ENCODE data around the gene PTGIR.

Gene PTGIR

DNA sequence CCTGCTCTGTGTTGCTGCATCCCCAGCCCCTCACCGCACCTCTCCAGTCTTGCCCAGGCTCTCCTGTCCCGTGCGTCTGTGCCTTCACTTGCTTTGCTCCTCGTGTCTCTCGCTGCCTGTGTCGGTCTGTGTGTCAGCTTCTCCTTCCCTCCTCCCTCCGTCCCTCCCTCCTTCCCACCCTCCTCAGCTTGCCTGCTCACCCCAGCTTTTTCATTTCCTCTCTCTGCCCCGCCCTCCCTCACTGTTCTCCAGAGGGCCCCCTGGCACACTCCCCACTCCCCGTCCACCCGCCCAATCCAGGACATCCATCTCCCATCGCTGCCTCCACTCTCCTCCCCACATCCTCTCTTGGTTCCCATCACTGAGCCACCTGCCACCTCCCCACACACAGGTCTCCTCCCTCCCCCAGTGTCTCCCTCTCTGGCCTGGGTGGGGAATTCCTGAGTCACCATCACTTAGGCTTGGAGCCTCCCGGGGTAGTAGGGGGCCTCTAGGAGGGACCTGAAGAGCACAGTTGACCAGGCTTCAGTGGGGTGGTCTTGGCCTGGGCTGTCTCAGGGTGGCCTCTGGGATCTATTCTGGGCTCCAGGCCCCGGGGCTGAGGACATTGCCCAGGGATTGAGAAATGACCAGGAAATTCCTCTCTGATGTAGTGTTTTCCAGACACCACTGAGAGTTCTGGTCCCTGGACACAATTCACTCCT lies at the start of gene PTGIR:
Gene PTGIR, minus strand, starts transcription at position 132 of the 704 bp plus-strand sequence. CDS start 864 bp downstream, outside the sequence.
- no peak for DNase-seq

DNA sequence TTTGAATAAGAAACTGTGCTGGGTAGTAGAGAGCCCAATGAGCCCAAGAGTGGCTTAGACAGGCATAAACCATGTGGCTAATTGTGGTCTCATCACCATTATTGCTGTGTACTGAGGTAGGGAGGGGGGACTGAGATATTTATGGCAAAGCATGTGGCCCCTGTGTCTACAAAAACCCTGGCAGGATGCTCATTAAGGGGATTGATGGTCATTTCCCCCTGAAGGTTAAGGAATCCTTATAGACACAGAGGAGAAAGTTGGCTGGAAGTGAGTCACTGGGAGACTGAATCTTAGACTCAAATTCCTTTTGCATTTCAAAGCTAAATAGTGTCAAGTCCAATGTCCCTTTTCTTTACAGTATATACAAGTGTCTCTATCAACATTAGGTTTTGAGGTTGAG lies 45.9 kb upstream of the PTGIR start:
- no peak for DNase-seq

DNA sequence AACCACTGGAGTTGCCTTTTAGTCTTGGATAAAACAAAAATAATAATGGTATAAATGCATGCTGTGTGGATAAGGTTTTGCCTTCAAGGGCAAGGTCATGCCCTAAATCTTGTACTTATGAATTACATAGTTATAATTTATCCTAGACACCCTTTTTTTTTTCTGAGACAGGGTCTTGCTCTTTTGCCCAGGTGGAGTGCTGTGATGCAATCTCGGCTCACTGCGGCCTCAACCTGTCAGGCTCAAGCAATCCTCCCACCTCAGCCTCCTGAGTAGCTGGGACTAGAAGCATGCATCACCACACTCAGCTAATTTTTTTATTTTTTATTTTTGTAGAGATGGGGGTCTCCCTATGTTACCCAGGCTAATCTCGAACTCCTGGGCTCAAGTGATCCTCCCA lies 43.8 kb upstream of the PTGIR start:
- DNase-seq = no peak

- DNase-seq = no peak
Observed at GRCh38 chr19:46665072-46665471, 40.2 kb upstream of the PTGIR start.

DNA sequence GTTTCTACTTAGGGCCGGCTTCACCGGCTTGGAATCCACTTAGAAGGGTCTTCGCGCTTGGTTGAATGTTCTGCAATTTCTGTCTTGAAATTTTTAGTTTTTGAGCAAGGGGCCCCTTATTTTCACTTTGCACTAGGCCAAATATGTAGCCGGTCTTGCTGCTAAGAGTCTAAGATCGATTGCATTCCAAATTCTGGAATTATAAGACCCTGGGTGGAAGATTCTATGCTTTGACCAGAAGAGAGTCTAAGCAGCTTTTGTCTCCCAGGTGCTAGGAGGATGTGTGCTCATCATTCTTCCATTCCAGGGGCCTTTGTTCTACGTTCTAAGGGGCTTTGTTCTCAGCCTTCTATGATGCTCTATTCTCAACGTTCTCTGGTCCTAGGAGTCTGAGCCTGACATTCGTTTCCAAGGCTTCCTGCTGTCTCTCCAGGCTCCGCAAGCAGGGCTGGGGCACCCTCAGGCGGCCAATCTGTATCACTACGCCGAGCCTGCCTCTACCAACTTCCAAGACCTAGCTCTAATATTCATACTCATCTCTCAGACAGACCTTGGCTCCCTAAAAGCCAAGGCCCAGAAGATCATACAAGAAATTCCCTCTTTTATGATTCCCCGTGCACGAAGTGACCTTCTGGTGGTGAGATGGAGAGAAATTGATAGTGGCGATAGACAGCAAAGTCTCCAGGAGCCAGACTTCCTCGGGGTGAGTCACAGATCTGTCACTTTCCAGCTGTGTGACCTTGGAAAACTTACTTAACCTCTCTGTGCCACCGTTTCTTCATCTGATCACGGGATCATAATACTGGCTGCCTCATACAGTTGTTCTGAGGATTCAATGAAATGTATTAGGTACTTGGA lies 37.1 kb upstream of the PTGIR start:
- DNase-seq = peak; percentile 73

GRCh38 chr19:46661020-46661731 lies 36.3 kb upstream of the PTGIR start, which contains the start of gene DACT3:
TSS of gene DACT3 (minus strand) at chr19:46661182. CDS start at chr19:46661064, 118 bp downstream.
- DNase-seq = peak; percentile 100

DNA sequence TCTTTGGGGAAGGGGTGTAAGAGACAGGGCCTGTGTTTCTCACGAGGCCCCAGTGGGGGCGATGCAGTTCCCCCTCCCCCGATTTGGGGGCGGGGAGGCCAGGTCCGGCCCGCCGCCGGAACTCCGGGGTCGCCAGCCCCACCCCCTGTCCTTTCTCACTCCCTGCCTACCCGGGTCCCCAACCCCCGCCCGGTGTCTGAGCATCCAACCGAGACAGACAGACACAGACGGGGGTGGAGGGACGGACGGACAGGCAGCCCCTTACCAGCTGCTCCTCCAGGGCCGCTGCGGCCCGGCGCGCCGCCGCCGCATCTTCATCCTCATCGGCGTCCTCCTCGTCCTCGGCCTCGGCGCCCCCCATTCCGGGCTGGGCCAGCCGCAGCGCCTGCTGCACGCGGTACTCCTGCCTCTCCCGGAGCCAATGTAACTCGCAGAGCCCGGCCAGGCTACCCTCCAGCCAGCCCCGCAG lies 35.7 kb upstream of the PTGIR start:
- DNase-seq = no peak

DNA sequence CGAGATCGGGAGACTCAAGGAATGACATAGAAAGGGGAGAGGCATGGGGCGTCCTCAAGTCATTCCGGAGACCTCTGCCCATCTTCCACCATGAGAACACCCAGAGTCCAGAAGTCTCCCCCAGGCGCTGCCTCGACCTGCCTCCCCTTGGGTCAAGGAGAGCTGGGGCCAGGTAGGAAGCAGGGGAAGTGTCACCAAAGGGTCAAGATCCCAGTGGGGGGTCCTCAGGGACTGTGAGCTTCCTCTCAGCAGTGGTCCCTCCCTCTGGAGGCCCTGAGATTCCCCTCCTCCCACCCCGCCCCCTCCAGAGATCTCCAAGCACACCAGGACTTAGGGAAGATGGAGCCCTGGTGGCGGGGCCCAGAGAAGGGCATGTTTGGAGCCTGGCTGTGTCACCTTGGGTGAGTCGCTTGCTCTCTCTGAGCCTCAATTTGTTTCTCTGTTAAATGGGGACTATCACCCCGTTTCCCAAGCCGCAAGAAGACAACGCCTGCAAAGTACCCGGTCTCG lies 35.2 kb upstream of the PTGIR start:
- no peak for DNase-seq

DNA sequence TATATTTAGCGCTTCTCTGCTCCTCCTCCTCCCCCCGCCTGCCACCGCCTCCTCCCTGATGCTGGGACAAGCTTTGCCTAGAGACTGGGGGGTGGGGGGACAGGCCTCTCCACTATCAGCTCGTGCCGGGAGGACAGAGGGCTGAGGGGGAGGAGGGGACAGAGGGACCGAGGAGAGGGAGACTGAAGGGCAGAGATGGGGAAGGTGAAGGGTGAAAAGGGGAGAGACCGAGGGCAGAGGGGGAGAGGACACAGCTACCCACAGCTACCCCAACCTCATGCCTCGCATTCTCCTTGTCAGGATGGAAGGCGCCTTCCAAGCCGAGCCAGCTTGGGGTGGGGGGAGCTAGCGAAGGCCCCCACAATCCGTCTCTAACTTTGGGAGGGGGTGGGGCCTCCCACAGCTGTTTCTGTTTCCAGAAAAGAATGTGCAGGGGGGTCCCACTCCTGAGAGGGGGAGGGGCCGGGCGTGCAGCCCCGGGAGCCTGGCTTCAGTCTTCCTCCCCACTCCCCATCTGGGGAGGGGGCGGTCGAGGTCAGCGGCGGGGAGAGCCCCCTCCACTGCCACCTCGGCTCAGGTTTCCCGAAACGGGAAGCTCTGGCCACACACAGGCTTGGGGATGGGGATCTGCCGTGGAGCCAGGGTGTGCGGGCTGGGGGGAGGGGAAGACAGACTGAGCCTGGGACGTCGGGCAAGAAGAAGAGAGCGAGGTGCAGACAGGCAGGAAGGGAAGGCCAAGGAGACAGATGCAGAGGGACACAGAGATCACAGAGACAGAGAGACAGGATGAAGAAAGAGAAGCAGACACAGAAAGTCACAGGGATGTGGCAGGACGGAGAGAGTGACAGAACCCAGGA lies 34.5 kb upstream of the PTGIR start:
- no peak for DNase-seq

- DNase-seq = no peak
Observed at GRCh38 chr19:46656541-46656940, 31.7 kb upstream of the PTGIR start.

- no peak for DNase-seq
Observed at GRCh38 chr19:46654621-46655152, 29.8 kb upstream of the PTGIR start.

DNA sequence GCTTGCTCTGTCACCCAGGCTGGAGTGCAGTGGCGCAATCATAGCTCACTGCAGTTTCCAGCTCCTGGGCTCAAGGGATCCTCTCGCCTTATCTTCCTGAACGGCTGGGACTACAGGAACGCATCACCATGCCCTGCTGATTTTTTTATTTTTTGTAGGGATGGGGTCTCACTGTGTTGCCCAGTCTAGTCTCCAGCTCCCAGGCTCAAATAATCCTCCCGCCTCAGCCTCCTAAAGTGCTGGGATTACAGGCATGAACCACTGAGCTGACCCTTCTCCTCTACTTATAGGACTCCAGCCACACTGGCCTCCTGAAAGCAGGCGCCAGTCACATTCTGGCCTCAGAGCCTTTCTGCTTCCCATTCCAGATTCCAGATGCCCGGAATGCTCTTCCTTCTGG lies 25.6 kb upstream of the PTGIR start:
- DNase-seq = no peak

- no peak for DNase-seq
Observed at GRCh38 chr19:46648961-46649960, 24.4 kb upstream of the PTGIR start.

GRCh38 chr19:46648060-46648960 lies 23.4 kb upstream of the PTGIR start:
- no peak for DNase-seq

- DNase-seq = no peak
Observed at GRCh38 chr19:46646402-46646801, 21.5 kb upstream of the PTGIR start.

DNA sequence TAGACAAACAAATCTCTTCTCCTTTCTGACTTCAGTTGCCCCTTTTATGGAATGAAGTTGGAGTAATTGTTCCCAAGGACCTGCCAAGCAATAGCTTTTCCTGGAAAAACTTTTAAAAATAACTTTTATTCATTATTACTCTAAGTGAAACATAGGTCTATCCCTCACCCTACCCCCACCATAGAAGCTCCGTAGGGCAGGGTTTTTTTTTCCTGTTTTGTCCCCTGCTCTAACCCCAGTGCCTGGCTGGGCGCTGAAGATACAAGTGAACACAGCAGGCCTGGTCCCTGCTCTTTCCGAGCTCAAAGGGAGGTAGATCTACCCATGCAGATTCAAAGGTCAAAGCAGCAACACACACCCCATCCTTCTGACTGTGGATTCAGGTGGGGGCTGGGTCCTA lies 19.8 kb upstream of the PTGIR start:
- no peak for DNase-seq

- DNase-seq = no peak
Observed at GRCh38 chr19:46640656-46641055, 15.8 kb upstream of the PTGIR start.

DNA sequence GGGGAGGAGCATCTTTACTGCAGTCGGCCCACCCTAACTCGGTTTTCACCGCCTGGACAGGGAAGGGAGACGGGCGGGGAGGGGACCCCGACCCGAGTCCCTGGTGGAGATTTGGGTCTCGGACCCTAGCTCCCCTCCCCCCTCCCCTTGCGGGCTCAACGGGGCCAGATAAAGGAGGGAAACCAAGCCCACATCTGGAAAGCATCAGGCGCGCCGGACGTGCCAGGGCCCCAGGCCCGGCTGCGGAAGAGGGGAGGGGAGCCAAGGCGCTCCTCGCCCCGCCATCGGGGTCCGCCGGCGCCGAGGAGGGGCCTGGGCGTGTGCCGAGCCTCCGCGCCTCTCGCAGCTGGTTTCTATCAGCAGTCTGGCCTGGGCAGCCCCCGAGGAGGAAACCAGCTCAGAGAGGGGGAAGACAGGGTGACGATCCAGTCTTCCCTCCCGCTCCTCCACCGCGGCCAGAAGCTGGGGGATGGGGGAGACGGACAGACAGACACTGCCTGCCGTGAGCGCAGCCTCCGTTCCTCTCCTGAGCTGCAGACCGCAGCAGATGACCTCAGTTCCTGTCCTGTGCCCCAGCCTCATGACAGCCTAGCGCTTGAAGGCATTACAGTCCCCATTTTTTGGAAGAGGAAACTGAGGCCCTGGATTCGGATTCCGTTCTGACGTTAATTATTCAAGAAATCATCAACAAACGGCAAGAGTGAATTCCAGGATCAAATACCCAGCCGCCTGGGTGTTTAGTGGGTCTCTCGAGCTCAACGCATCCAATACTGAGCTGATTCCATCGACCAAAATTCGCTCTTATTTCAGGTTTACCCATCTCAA lies 14.7 kb upstream of the PTGIR start:
- DNase-seq = no peak

DNA sequence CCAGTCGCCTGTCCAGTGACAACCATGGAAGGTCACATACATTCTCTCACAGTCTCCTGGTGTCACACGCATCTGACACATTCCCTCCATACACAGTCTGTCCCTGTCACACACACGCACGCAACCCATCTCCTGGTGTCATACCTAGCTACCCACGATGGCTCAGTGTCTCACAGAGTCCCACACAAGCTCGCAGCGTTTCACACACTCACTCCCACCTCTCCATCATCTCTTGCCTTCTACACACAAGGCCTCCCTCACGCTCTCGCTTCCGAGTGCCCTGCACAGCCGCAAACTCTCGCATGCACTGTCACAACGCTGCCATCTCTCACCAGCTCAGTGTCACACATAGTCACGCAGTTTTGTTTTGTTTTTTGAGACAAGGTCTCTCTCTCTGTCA lies 12.3 kb upstream of the PTGIR start:
- no peak for DNase-seq
